Calu3 (cell line): ENCODE data around the gene DPYD. TPM values are rescaled to one million over a fixed set of nuclear protein-coding genes. Genes with fewer than 3 reads are reported as not detected.
"Not testable (repeated sequence)": the region's sequence is repeated elsewhere in the genome, so short reads cannot be mapped to it uniquely, and the experiment has no call there.

ENCODE experiments used
- BruUV-seq: library from RNA; stranded (reverse); fragments of 400-500 nt; replicated peaks from 2 replicates; lab custom pipeline; 2021; lab: Mats Ljungman, UMichigan
- CTCF ChIA-PET: fragments of 300-600 bp; sonication (Branson Sonifier 250); formaldehyde crosslinking; loops from one replicate; lab custom pipeline; 2022; ENCODE audit warnings: antibody characterized with exemption; lab: Charles Lee
- DNase-seq: peaks from one replicate; pipeline ENCODE4 v3.0.0; 2022
- H3K27ac Mint-ChIP-seq: one replicate; pipeline ENCODE4 v1.8.0; 2022; ENCODE audit warnings: mixed read lengths; ENCODE audit not compliant: unreplicated experiment
- H3K27me3 Mint-ChIP-seq: one replicate; pipeline ENCODE4 v1.8.0; 2022; ENCODE audit warnings: mixed read lengths; ENCODE audit not compliant: unreplicated experiment
- H3K36me3 Mint-ChIP-seq: one replicate; pipeline ENCODE4 v1.8.0; 2022; ENCODE audit warnings: mild to moderate bottlenecking, moderate library complexity, mixed read lengths; ENCODE audit not compliant: insufficient read depth, unreplicated experiment
- H3K4me1 Mint-ChIP-seq: one replicate; pipeline ENCODE4 v1.8.0; 2022; ENCODE audit warnings: mild to moderate bottlenecking, low read depth, mixed read lengths; ENCODE audit not compliant: unreplicated experiment
- H3K4me3 Mint-ChIP-seq: one replicate; pipeline ENCODE4 v1.8.0; 2022; ENCODE audit warnings: mild to moderate bottlenecking, low read depth, moderate library complexity, mixed read lengths; ENCODE audit not compliant: unreplicated experiment
- H3K9me3 Mint-ChIP-seq: one replicate; pipeline ENCODE4 v1.8.0; 2022; ENCODE audit warnings: low read depth, mixed read lengths; ENCODE audit not compliant: unreplicated experiment
- intact Hi-C: fragments of 100-400 bp; cut with micrococcal nuclease; formaldehyde crosslinking; loops from one replicate; pipeline ENCODE4 v1.10.0; 2022; ENCODE audit not compliant: unreplicated experiment
- total RNA-seq: library from RNA; stranded (reverse); gene quantifications from 2 replicates; pipeline ENCODE4 v1.2.3, GENCODE V29; 2022
- TF ChIP-seq, protein P1 (sequence below): fragments of 200-600 bp; IDR thresholded peaks from one replicate; pipeline ENCODE4 v1.8.0; 2022; ENCODE audit warnings: antibody characterized with exemption; ENCODE audit not compliant: unreplicated experiment

The DPYD gene
- total RNA-seq, 1 experiment from 2014 or later = 15.6 TPM

DNA sequence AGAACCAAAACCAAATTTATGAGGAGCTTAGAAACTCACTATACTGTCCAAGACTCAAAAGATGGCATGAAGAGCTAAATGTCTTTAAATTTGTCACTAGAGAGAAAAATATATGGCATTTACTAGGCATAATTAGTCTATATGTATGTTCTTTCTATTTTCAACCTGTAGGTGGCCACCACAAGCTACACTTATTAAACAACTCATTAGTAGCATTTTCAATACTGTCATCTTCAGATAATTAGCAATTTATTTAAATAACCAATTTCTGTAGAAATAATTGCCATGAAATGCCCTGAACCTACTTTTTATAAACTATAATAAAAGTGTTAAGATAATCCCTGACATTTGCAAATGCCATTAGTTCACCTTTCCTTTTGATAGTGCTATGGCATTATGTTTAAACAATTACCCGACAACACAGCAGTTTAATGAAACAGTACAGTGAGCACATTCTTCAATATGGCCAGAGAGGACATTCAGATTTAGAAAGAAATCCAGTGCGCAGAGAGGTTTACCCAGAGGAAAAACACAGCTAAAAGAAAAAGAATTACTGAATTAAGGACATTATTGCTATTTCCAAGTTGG is 676.8 kb downstream of the DPYD start:
- H3K27ac Mint-ChIP-seq = no peak overlapping the region
- TF ChIP-seq, protein P1, sequence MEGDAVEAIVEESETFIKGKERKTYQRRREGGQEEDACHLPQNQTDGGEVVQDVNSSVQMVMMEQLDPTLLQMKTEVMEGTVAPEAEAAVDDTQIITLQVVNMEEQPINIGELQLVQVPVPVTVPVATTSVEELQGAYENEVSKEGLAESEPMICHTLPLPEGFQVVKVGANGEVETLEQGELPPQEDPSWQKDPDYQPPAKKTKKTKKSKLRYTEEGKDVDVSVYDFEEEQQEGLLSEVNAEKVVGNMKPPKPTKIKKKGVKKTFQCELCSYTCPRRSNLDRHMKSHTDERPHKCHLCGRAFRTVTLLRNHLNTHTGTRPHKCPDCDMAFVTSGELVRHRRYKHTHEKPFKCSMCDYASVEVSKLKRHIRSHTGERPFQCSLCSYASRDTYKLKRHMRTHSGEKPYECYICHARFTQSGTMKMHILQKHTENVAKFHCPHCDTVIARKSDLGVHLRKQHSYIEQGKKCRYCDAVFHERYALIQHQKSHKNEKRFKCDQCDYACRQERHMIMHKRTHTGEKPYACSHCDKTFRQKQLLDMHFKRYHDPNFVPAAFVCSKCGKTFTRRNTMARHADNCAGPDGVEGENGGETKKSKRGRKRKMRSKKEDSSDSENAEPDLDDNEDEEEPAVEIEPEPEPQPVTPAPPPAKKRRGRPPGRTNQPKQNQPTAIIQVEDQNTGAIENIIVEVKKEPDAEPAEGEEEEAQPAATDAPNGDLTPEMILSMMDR = peak; percentile 26
- no peaks in the 10 kb centered on the region for H3K27me3 Mint-ChIP-seq
- intact Hi-C loops = no loop called here
- H3K36me3 Mint-ChIP-seq = no peaks in the 10 kb centered on the region
- peaks cover 2% of the 10 kb centered on the region for H3K9me3 Mint-ChIP-seq
- no TSS peak for BruUV-seq
- H3K4me1 Mint-ChIP-seq = no peaks in the 10 kb centered on the region
- no peak overlapping the region for H3K4me3 Mint-ChIP-seq
- CTCF ChIA-PET = interaction anchor here (0.6 kb wide), 1 partner anchor 282 kb away, joined by 3 read pairs; no protein-coding TSS in a partner anchor
- no peak for DNase-seq

DNA sequence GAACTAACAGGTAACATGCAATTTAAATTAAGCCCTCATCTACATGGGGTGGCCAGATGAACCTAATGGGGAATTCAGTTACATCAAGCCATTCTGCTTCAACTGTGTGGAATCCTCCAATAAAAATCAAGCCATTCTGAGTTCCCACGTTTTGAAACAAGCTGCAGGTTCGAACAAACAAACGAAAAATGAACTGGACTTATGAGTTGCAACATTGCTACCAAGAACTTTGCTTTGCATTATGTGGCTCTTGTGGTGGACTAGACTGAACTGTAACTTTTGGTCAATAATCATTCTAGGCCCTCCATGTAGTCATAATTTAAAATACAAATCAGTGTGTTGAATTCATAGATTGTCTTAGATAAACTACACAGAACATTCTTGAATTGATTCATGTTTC is 682.0 kb downstream of the DPYD start:
- CTCF ChIA-PET = no interaction called here

DNA sequence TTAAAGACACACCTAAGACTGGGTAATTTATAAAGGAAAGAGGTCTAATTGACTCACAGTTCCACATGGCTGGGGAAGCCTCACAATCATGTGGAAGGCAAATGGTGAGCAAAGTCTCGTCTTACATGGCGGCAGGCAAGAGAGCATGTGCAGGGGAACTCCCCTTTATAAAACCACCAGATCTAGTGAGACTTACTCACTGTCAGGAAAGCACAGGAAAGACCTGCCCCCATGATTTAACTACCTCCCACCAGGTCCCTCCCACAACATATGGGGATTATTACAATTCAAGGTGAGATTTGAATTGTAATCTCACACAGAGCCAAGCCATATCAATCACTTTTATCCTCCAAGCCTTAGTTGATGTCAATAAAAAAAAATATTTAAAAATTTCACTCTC is 689.5 kb downstream of the DPYD start:
- H3K9me3 Mint-ChIP-seq, CTCF ChIA-PET, H3K27me3 Mint-ChIP-seq, H3K4me3 Mint-ChIP-seq, H3K27ac Mint-ChIP-seq, H3K36me3 Mint-ChIP-seq, DNase-seq, H3K4me1 Mint-ChIP-seq, intact Hi-C loops, BruUV-seq: not testable (repeated sequence)

More for the DNA sequence above, 682.0 kb downstream of the DPYD start:
- DNase-seq = no peak
- TF ChIP-seq, protein P1 = no peak
- Mint-ChIP-seq H3K4me3 (no peak overlapping the region), H3K27ac (no peak overlapping the region), H3K36me3 (no peaks in the 10 kb centered on the region), H3K9me3 (no peaks in the 10 kb centered on the region), H3K4me1 (no peaks in the 10 kb centered on the region), H3K27me3 (no peaks in the 10 kb centered on the region)
- intact Hi-C loops = no loop called here
- no TSS peak for BruUV-seq

DNA sequence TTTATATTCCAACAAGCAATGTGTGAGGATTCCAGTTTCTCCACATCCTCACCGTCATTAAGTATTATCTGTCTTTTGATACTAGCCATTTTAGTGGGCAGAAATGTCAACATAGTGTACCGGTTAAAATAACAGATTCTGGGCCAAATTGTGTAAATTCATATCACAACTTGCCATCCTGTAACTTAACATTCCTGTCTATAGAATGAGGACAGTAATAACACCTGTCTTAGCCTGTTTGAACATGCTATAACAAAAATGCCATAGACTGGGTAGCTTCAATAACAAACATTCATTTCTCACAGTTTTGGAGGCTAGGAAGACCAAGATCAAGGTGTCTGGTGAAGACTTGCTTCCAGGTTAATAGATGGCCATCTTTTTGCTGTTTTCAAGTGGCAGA is 708.2 kb downstream of the DPYD start:
- TF ChIP-seq, protein P1 = no peak
- no peaks in the 10 kb centered on the region for H3K4me1 Mint-ChIP-seq
- intact Hi-C loops = no loop called here
- no peak overlapping the region for H3K27ac Mint-ChIP-seq
- H3K9me3 Mint-ChIP-seq = no peaks in the 10 kb centered on the region
- H3K36me3 Mint-ChIP-seq = no peaks in the 10 kb centered on the region
- H3K4me3 Mint-ChIP-seq = no peak overlapping the region
- DNase-seq = no peak
- CTCF ChIA-PET = no interaction called here
- BruUV-seq = no TSS peak
- H3K27me3 Mint-ChIP-seq = no peaks in the 10 kb centered on the region

DNA sequence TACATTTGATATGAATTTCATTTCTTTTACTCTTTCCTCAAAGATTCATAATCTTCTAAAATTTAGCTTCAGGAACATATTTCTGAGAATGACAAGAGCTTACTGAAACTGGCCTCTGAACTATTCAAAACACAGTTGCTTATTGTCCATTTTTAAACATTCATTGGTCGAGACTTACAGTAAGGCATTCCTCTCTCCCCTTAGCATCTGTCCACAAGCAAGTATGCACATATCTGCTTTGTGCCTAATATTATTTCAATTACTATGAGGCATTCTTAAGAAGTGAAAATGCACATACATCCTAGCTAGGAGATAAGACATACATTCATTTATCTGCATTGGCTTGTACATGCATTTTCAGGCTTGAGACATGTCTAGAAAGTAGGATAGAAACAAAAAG is 710.5 kb downstream of the DPYD start:
- Mint-ChIP-seq H3K9me3 (no peaks in the 10 kb centered on the region), H3K4me3 (no peak overlapping the region), H3K4me1 (no peaks in the 10 kb centered on the region), H3K27me3 (no peaks in the 10 kb centered on the region), H3K27ac (no peak overlapping the region), H3K36me3 (no peaks in the 10 kb centered on the region)
- intact Hi-C loops = no loop called here
- no TSS peak for BruUV-seq
- TF ChIP-seq, protein P1 = no peak
- CTCF ChIA-PET = no interaction called here
- no peak for DNase-seq
